Loucy (cell line): Measurements from ENCODE around the gene ANKRD27.

ENCODE experiments used
- H2AFZ ChIP-seq: fragments of 200-600 bp; sonication (generic); 2 replicates; pipeline ENCODE4 v1.6.0; 2016; ENCODE audit warnings: antibody characterized with exemption, mild to moderate bottlenecking, low read length, moderate library complexity
- H3F3A ChIP-seq: fragments of 200-600 bp; 2 replicates; pipeline ENCODE4 v1.6.0; 2016; ENCODE audit warnings: antibody characterized with exemption, low read depth, mild to moderate bottlenecking
- H3K27me3 ChIP-seq: fragments of 200-600 bp; sonication (generic); 2 replicates; pipeline ENCODE4 v1.6.1; 2014; ENCODE audit warnings: low read length, mild to moderate bottlenecking; ENCODE audit not compliant: insufficient read depth, poor library complexity, severe bottlenecking
- H3K36me3 ChIP-seq: fragments of 200-600 bp; sonication (generic); 2 replicates; pipeline ENCODE4 v1.6.1; 2016; ENCODE audit warnings: low read length; ENCODE audit not compliant: insufficient read depth
- H3K4me1 ChIP-seq: fragments of 200-600 bp; sonication (generic); 2 replicates; pipeline ENCODE4 v1.5.1; 2014; ENCODE audit warnings: low read length, mild to moderate bottlenecking; ENCODE audit not compliant: insufficient read depth, poor library complexity, severe bottlenecking
- H3K4me2 ChIP-seq: fragments of 200-600 bp; sonication (generic); 2 replicates; pipeline ENCODE4 v1.6.0; 2014; ENCODE audit warnings: antibody characterized with exemption, low read length, low read depth, mild to moderate bottlenecking; ENCODE audit not compliant: poor library complexity, severe bottlenecking
- H3K4me3 ChIP-seq: fragments of 200-600 bp; sonication (generic); 2 replicates; pipeline ENCODE4 v1.5.1; 2014; ENCODE audit warnings: low read length, mild to moderate bottlenecking, mixed read lengths; ENCODE audit not compliant: poor library complexity, severe bottlenecking
- H3K79me2 ChIP-seq: fragments of 200-600 bp; sonication (generic); 2 replicates; pipeline ENCODE4 v1.6.1; 2014; ENCODE audit warnings: low read length; ENCODE audit not compliant: insufficient read depth
- H3K9ac ChIP-seq: fragments of 200-600 bp; sonication (generic); 2 replicates; pipeline ENCODE4 v1.6.0; 2014; ENCODE audit warnings: mild to moderate bottlenecking, low read depth, low read length, moderate library complexity; ENCODE audit not compliant: poor library complexity, severe bottlenecking
- H3K9me2 ChIP-seq: fragments of 200-600 bp; sonication (generic); replicated peaks from 2 replicates; pipeline ENCODE4 v1.6.1; 2016; ENCODE audit warnings: low read depth, low read length, mixed read lengths
- H3K9me3 ChIP-seq: fragments of 200-600 bp; sonication (generic); 2 replicates; pipeline ENCODE4 v1.6.1; 2014; ENCODE audit warnings: mild to moderate bottlenecking, antibody characterized with exemption, low read length, low read depth; ENCODE audit not compliant: insufficient read depth
- H4K20me1 ChIP-seq: fragments of 200-600 bp; sonication (generic); 2 replicates; pipeline ENCODE4 v1.6.0; 2014; ENCODE audit warnings: antibody characterized with exemption, low read length, mild to moderate bottlenecking; ENCODE audit not compliant: insufficient read depth, poor library complexity, severe bottlenecking
- EZH2phosphoT487 ChIP-seq: fragments of 200-600 bp; IDR thresholded peaks from 2 replicates; pipeline ENCODE4 v1.6.1; 2018; ENCODE audit warnings: antibody characterized with exemption, mild to moderate bottlenecking, moderate library complexity, borderline replicate concordance
- TF ChIP-seq, protein P1 (sequence below): fragments of 200-600 bp; sonication (generic); conservative IDR thresholded peaks from 2 replicates; pipeline ENCODE4 v1.5.1; 2014; ENCODE audit warnings: mild to moderate bottlenecking, antibody characterized with exemption, low read length

The ANKRD27 gene

DNA sequence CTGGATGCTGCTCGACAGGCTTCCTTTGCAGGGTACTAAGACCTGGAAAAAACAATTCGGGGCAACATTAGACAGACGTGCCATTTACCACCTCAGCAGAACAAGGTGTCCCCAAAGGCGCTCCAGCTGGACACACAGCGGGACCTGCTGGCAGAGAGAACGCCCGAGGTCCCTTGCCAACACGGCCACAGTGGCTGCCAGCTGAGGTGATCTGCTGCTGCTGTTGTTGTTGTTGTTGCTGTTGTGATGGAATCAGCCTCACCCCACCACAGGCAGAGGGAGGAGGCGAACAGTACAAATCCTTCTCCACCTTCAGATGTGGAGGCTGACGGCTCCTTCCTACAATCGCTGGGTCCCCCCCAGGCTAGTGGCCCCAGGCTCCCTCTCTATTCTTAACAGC lies 25.2 kb downstream of the ANKRD27 start:
- Histone ChIP-seq H3K36me3 (peaks cover 78% of the 10 kb centered on the region; the same call in 1 of the 2 replicates), H3K9me2 (no peaks in the 10 kb centered on the region), H3K4me3 (no peak overlapping the region), H3K4me2 (no peak overlapping the region), H2AFZ (no peak overlapping the region), H3K9ac (no peak overlapping the region), H4K20me1 (peaks cover 36% of the 10 kb centered on the region), H3K9me3 (no peaks in the 10 kb centered on the region), H3K4me1 (no peaks in the 10 kb centered on the region), H3K79me2 (peaks cover 25% of the 10 kb centered on the region), H3F3A (no peaks in the 10 kb centered on the region), H3K27me3 (no peaks in the 10 kb centered on the region)
- TF ChIP-seq, protein P1, sequence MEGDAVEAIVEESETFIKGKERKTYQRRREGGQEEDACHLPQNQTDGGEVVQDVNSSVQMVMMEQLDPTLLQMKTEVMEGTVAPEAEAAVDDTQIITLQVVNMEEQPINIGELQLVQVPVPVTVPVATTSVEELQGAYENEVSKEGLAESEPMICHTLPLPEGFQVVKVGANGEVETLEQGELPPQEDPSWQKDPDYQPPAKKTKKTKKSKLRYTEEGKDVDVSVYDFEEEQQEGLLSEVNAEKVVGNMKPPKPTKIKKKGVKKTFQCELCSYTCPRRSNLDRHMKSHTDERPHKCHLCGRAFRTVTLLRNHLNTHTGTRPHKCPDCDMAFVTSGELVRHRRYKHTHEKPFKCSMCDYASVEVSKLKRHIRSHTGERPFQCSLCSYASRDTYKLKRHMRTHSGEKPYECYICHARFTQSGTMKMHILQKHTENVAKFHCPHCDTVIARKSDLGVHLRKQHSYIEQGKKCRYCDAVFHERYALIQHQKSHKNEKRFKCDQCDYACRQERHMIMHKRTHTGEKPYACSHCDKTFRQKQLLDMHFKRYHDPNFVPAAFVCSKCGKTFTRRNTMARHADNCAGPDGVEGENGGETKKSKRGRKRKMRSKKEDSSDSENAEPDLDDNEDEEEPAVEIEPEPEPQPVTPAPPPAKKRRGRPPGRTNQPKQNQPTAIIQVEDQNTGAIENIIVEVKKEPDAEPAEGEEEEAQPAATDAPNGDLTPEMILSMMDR = no peak
- no peak for TF ChIP-seq EZH2phosphoT487

DNA sequence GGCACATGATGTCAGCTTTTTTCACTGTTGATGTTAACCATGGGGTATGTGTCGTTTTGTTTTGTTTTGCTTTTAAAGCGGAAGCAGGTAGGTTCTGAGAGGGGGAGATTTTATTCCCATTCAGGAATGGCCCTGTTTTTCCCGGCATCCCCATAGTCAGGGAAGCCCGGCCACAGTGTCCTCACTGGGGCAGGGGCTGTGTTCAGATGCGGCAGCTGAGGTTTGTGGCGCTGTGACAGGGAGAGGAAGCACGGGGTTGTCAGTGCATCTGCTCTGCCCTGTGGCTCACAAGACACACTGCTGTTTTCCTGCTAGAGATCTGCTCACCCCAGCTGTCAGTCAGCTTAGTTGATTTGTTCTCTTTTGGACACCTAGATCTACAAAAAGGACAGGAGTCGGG lies 27.6 kb downstream of the ANKRD27 start:
- H3K4me1 ChIP-seq = peaks cover 12% of the 10 kb centered on the region
- TF ChIP-seq, protein P1 = no peak
- no peak for TF ChIP-seq EZH2phosphoT487
- H3F3A ChIP-seq = peaks cover 7% of the 10 kb centered on the region; the same call in 1 of the 2 replicates
- no peak overlapping the region for H3K9ac ChIP-seq
- peaks cover 82% of the 10 kb centered on the region; the same call in 1 of the 2 replicates for H3K36me3 ChIP-seq
- no peak overlapping the region for H3K4me3 ChIP-seq
- no peaks in the 10 kb centered on the region for H3K9me3 ChIP-seq
- H3K79me2 ChIP-seq = peaks cover 8% of the 10 kb centered on the region; the same call in 1 of the 2 replicates
- no peak overlapping the region for H2AFZ ChIP-seq
- no peak overlapping the region for H3K4me2 ChIP-seq
- no peaks in the 10 kb centered on the region for H3K27me3 ChIP-seq
- H4K20me1 ChIP-seq = peaks cover 21% of the 10 kb centered on the region
- H3K9me2 ChIP-seq = no peaks in the 10 kb centered on the region

DNA sequence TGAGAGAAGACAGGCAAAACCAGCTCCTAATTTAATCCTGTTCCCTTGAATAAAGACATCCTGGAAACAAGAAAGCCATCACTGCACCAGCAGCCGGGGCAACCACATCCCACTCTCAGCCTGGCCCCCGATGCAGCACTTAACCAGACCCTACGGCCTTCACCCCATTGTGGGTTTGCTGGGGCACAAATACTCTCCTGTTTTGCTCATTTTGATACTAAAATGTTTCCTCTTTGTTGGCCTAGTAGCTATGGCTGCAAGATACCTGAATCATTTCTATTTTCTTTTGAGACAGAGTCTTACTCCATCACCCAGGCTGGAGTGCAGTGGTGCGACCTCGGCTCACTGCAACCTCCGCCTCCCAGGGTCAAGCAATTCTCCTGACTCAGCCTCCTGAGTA lies 28.4 kb downstream of the ANKRD27 start:
- peaks cover 19% of the 10 kb centered on the region for H3K4me1 ChIP-seq
- no peak overlapping the region for H3K4me3 ChIP-seq
- H3K9me3 ChIP-seq = no peaks in the 10 kb centered on the region
- peaks cover 8% of the 10 kb centered on the region; the same call in 1 of the 2 replicates for H3K79me2 ChIP-seq
- no peaks in the 10 kb centered on the region for H3K9me2 ChIP-seq
- H3K27me3 ChIP-seq = no peaks in the 10 kb centered on the region
- H3K36me3 ChIP-seq = peaks cover 82% of the 10 kb centered on the region; the same call in 1 of the 2 replicates
- no peak overlapping the region for H2AFZ ChIP-seq
- H4K20me1 ChIP-seq = peaks cover 20% of the 10 kb centered on the region
- no peak overlapping the region for H3K9ac ChIP-seq
- H3K4me2 ChIP-seq = no peak overlapping the region
- peaks cover 7% of the 10 kb centered on the region for H3F3A ChIP-seq
- no peak for TF ChIP-seq EZH2phosphoT487

DNA sequence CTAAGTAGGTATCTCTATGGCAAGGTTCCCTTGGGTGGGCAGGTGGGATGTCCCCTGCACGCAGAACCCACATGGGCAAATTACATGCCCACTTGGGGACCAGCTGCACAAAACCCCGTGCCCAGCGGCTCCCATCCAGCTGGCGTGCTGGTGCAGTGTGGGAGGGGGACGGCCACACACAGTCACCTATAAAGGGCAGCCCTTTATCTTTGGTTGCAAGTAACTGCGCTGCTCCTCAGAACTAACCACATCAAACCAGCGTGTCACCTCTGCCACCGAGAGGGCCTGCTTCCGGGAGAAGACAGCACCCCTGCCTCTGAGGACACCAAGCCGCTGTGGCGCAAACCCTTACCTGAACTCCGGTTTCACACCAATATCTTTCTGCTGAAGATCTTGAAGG lies 32.2 kb downstream of the ANKRD27 start:
- H3K9me2 ChIP-seq = no peaks in the 10 kb centered on the region
- H3K79me2 ChIP-seq = no peaks in the 10 kb centered on the region
- peaks cover 7% of the 10 kb centered on the region for H3F3A ChIP-seq
- peaks cover 19% of the 10 kb centered on the region for H3K4me1 ChIP-seq
- TF ChIP-seq EZH2phosphoT487 = no peak
- TF ChIP-seq, protein P1 = no peak
- no peak overlapping the region for H3K9ac ChIP-seq
- peak overlapping the region; percentile 63 for H3K4me2 ChIP-seq
- H3K4me3 ChIP-seq = peak overlapping the region; percentile 28
- H3K36me3 ChIP-seq = peaks cover 83% of the 10 kb centered on the region
- H2AFZ ChIP-seq = no peak overlapping the region
- peaks cover 7% of the 10 kb centered on the region for H4K20me1 ChIP-seq
- no peaks in the 10 kb centered on the region for H3K9me3 ChIP-seq
- H3K27me3 ChIP-seq = no peaks in the 10 kb centered on the region
